Activated CD8-positive, alpha-beta memory T cell treated with anti-CD3 and anti-CD28 coated beads for 4 hours (primary cell): ENCODE results near the gene NRF1.

Experiments
- DNase-seq, 2 donors: peaks; one replicate each; pipeline ENCODE4 v3.0.0-alpha.2; 2020; ENCODE audit warnings: low read depth in 2 of 2

Gene NRF1

GRCh38 chr7:129686063-129686462 is 74.5 kb downstream of the NRF1 start:
- DNase-seq, result no peak

- DNase-seq, result no peak
Measured at GRCh38 chr7:129688503-129689222, 77.1 kb downstream of the NRF1 start.

- no peak for DNase-seq
Measured at GRCh38 chr7:129689995-129690581, 78.6 kb downstream of the NRF1 start.

GRCh38 chr7:129690701-129691100 is 79.2 kb downstream of the NRF1 start:
- DNase-seq, result no peak

GRCh38 chr7:129698516-129699418 is 87.2 kb downstream of the NRF1 start:
- no peak for DNase-seq

GRCh38 chr7:129702316-129702715 is 90.8 kb downstream of the NRF1 start:
- no peak for DNase-seq

- DNase-seq, result no peak
Measured at GRCh38 chr7:129702761-129703338, 91.3 kb downstream of the NRF1 start.

GRCh38 chr7:129703751-129704150 is 92.2 kb downstream of the NRF1 start:
- no peak for DNase-seq

- no peak for DNase-seq
Measured at GRCh38 chr7:129707910-129708499, 96.5 kb downstream of the NRF1 start.

- DNase-seq, result no peak
Measured at GRCh38 chr7:129713544-129713943, 102.0 kb downstream of the NRF1 start.

- no peak for DNase-seq
Measured at GRCh38 chr7:129714514-129715063, 103.1 kb downstream of the NRF1 start.

GRCh38 chr7:129719980-129720732 is 108.6 kb downstream of the NRF1 start:
- no peak for DNase-seq

- no peak for DNase-seq
Measured at GRCh38 chr7:129721068-129721467, 109.5 kb downstream of the NRF1 start.

GRCh38 chr7:129723679-129724078 is 112.2 kb downstream of the NRF1 start:
- DNase-seq, result no peak

GRCh38 chr7:129724796-129725195 is 113.3 kb downstream of the NRF1 start:
- no peak for DNase-seq

- no peak for DNase-seq
Measured at GRCh38 chr7:129728875-129729467, 117.5 kb downstream of the NRF1 start.

GRCh38 chr7:129729511-129729910 is 118.0 kb downstream of the NRF1 start:
- no peak for DNase-seq

- no peak for DNase-seq
Measured at GRCh38 chr7:129730159-129730558, 118.6 kb downstream of the NRF1 start.

- DNase-seq, result no peak
Measured at GRCh38 chr7:129734400-129734799, 122.9 kb downstream of the NRF1 start.

GRCh38 chr7:129739427-129739826 is 127.9 kb downstream of the NRF1 start:
- DNase-seq, result no peak
